ENCODE measurements around the gene CCNC. TPM values are rescaled to one million over a fixed set of nuclear protein-coding genes. Genes with fewer than 3 reads are reported as not detected.

The CCNC gene
- total RNA-seq, 4 donors from 2014 or later: 27.4 to 50.7 (median 45.1) TPM

DNA sequence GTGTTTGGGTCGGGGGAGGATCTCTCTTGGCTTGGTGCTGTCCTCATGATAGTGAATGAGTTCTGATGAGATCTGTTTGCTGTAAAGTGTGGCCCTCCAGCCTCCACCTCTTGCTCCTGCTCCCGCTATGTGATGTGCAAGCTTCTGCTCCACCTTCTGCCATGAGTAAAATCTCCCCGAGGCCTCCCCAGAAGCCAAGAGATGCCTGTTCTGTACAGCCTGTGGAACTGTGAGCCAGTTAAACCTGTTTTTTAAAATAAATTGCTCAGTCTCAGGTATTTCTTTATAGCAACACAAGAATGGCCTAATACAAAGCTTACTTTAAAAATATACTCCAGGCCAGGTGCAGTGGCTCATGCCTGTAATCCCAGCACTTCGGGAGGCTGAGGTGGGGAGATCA lies 11.3 kb upstream of the CCNC start:
- Histone ChIP-seq H3K27ac (replicated peaks in 1 of 4) (no peak overlapping the region), H3K4me1 (no peaks in the 10 kb centered on the region), H3K9me3 (no peaks in the 10 kb centered on the region), H3K4me3 (no peak overlapping the region), H3K36me3 (peaks cover 0 to 5% (median 1%) of the 10 kb centered on the region in 4 donors), H3K27me3 (peaks cover 0 to 28% (median 0%) of the 10 kb centered on the region in 4 donors)
- no peak for DNase-seq (ENCODE audit: extremely low spot score)
- no peak for TF ChIP-seq EP300 (IDR thresholded peaks at IDR 0.05)
- TF ChIP-seq, protein P1, sequence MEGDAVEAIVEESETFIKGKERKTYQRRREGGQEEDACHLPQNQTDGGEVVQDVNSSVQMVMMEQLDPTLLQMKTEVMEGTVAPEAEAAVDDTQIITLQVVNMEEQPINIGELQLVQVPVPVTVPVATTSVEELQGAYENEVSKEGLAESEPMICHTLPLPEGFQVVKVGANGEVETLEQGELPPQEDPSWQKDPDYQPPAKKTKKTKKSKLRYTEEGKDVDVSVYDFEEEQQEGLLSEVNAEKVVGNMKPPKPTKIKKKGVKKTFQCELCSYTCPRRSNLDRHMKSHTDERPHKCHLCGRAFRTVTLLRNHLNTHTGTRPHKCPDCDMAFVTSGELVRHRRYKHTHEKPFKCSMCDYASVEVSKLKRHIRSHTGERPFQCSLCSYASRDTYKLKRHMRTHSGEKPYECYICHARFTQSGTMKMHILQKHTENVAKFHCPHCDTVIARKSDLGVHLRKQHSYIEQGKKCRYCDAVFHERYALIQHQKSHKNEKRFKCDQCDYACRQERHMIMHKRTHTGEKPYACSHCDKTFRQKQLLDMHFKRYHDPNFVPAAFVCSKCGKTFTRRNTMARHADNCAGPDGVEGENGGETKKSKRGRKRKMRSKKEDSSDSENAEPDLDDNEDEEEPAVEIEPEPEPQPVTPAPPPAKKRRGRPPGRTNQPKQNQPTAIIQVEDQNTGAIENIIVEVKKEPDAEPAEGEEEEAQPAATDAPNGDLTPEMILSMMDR (IDR thresholded peaks at IDR 0.05): no peak
- TF ChIP-seq POLR2A (IDR thresholded peaks at IDR 0.05; ENCODE audit: low read depth): no peak
- no peak for TF ChIP-seq POLR2AphosphoS5 (IDR thresholded peaks at IDR 0.05)
- 89% methylated on average over 4 of the region's 4 CpGs for WGBS
- intact Hi-C loops (cut with DNase I): no loop called here

GRCh38 chr6:99575544-99576227 lies 7.2 kb upstream of the CCNC start:
- no peak for DNase-seq (ENCODE audit: extremely low spot score)
- no peaks in the 10 kb centered on the region for H3K4me1 ChIP-seq
- peaks cover 0 to 9% (median 0%) of the 10 kb centered on the region in 4 donors for H3K27me3 ChIP-seq
- peaks cover 0 to 5% (median 1%) of the 10 kb centered on the region in 4 donors for H3K36me3 ChIP-seq
- H3K9me3 ChIP-seq: no peaks in the 10 kb centered on the region
- TF ChIP-seq, protein P1 (IDR thresholded peaks at IDR 0.05): no peak
- no peak for TF ChIP-seq POLR2A (IDR thresholded peaks at IDR 0.05; ENCODE audit: low read depth)
- no peak for TF ChIP-seq POLR2AphosphoS5 (IDR thresholded peaks at IDR 0.05)
- TF ChIP-seq EP300 (IDR thresholded peaks at IDR 0.05): no peak
- intact Hi-C loops (cut with DNase I): no loop called here
- WGBS: 92% methylated on average over 2 of the region's 2 CpGs
- no peak overlapping the region for H3K4me3 ChIP-seq
- no peak overlapping the region for H3K27ac ChIP-seq (replicated peaks in 1 of 4)

- H3K27ac ChIP-seq (replicated peaks in 1 of 4): no peak overlapping the region
- H3K4me1 ChIP-seq: no peaks in the 10 kb centered on the region
- H3K9me3 ChIP-seq: no peaks in the 10 kb centered on the region
- no peak overlapping the region for H3K4me3 ChIP-seq
- H3K36me3 ChIP-seq: peaks cover 0 to 5% (median 1%) of the 10 kb centered on the region in 4 donors
- 87% methylated on average over 2 of the region's 2 CpGs for WGBS
- no peak for DNase-seq (ENCODE audit: extremely low spot score)
- no peaks in the 10 kb centered on the region for H3K27me3 ChIP-seq
- TF ChIP-seq POLR2A (IDR thresholded peaks at IDR 0.05; ENCODE audit: low read depth) (no peak), POLR2AphosphoS5 (IDR thresholded peaks at IDR 0.05) (no peak), EP300 (IDR thresholded peaks at IDR 0.05) (no peak)
- TF ChIP-seq, protein P1 (IDR thresholded peaks at IDR 0.05): no peak
- intact Hi-C loops (cut with DNase I): no loop called here
These were observed 5.6 kb upstream of the CCNC start for GRCh38 chr6:99573980-99574617.

DNA sequence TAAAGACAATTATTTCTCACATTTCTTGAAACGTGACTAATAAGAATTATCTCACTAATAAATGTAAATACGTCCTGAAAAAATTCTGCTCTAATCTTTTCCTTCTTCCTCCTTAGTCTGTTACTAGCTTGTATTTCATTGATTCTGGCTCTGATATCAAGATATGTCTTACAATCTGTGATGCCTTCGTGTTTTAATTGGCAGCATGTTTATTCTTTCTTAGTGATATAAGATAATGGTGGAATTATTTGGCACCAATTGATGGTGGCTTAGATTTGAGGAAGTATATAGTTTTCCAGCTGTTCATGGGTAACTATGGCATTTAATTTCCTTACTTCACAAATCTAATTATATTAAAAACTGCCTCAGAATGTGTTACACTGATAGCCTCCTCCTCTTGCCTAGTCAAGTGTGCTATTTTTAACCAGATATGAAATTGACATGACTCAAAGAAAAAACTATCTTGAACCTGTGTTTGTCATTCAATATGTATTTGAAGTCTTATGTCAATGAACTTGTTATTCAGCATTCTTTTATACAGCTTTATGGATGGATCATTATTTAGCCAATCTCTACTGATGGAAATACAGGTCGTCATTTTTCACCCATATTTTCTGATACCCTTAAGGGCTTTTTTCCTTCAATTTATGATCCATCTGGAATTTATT lies 5.3 kb downstream of the CCNC start:
- 71% methylated on average over 4 of the region's 4 CpGs for WGBS
- Histone ChIP-seq H3K4me3 (no peak overlapping the region), H3K9me3 (no peaks in the 10 kb centered on the region), H3K27me3 (no peaks in the 10 kb centered on the region), H3K36me3 (peaks cover 0 to 10% (median 4%) of the 10 kb centered on the region in 4 donors), H3K4me1 (peaks cover 14 to 29% (median 21%) of the 10 kb centered on the region in 4 donors), H3K27ac (replicated peaks in 1 of 4) (no peak overlapping the region)
- DNase-seq (ENCODE audit: extremely low spot score): no peak
- intact Hi-C loops (cut with DNase I): no loop called here
- TF ChIP-seq POLR2A (IDR thresholded peaks at IDR 0.05; ENCODE audit: low read depth) (no peak), POLR2AphosphoS5 (IDR thresholded peaks at IDR 0.05) (no peak), EP300 (IDR thresholded peaks at IDR 0.05) (no peak)
- TF ChIP-seq, protein P1 (IDR thresholded peaks at IDR 0.05): no peak

All from esophagus muscularis mucosa (tissue), 4 donors.